Activated CD4-positive, alpha-beta T cell treated with anti-CD3 and anti-CD28 coated beads, Interleukin-2, Interleukin-4, amounts not matched to agents 100 ng/mL and 50 ng/mL, durations not matched to agents 16 hours and 8 hours (primary cell): ENCODE results near the gene VPS36.
"Not testable (repeated sequence)": the region's sequence is repeated elsewhere in the genome, so short reads cannot be mapped to it uniquely, and the experiment has no call there.

ENCODE experiments used
- DNase-seq: peaks from one replicate; pipeline ENCODE4 v3.0.0-alpha.2; 2020; ENCODE audit warnings: low spot score

Gene VPS36

DNA sequence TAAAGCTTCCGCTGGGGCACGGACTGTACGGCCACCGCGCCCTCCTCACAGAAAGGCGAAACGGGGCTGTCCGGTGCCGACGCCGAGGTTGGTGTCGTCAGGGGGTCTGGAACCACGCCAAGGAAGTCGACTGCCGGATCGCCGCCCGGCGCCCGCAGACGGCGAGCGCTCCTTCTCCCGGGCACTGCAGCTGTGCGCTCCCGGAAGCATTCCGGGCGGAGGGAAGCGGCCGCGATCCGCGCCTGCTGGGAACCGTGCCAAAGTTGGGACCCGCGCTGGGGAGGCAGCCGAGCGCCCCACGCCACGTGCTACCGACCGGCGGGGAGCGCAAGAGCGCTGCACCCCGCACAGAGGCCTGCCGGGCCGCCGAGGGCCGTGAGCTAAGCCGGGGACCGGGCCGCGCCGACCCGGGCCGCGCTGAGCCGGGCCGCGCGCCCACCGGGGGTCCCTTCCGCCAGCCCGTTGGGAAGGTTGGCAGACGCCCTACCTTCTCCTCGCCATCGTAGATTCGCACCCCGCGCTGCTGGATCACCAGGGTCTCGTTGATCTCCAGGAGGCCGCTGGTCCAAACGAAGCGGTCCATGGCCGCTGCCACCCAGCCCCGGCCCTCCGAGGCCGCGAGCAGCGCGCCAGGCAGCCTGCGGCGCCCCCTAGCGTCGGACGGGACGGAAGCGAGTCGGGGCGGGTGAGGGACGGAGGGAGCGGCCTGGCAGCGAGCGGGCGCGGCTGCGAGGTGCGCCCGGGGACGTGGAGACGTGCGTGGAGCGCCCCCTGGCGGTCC, at the start of gene VPS36:
TSS of gene VPS36 (minus strand) at position 623 of the 781 bp plus-strand sequence. CDS start at position 583, 40 bp downstream.
- peak; percentile 96 for DNase-seq

DNA sequence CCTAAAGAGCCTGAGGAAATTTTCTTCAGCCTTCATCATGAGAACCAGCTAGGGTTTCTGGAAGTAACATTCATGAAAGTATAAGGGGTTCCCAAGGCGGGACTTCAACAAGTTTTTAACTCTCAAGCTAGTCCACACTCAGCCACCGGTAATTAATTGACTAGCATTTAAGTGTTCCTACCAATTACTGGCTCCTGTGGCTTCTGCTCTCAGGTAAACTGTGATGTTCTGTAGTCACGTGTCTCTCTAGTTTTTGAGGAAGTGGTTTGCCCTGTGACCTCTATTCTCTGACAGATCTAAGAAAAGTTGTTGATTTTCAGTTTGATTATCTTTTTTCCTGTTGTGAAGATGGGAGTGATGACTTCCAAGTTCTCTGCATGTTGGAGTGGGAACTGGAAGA, 47.5 kb upstream of the VPS36 start:
- not testable (repeated sequence) for DNase-seq

DNA sequence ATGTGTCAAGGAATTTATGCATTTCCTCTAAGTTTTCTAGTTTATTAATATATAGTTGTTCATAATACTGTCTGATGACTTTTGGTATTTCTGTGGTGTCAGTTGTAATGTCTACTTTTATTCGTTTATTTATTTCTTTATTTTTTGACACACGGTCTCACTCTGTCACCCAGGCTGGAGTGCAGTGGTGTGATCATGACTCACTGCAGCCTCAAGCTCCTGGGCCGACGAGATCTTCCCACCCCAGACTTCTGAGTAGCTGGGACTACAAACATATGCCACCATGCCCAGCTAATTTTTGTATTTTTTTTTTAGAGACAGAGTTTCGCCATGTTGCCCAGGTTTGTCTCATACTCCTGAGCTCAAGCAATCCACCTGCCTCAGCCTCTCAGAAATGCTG, 43.8 kb upstream of the VPS36 start:
- not testable (repeated sequence) for DNase-seq

DNA sequence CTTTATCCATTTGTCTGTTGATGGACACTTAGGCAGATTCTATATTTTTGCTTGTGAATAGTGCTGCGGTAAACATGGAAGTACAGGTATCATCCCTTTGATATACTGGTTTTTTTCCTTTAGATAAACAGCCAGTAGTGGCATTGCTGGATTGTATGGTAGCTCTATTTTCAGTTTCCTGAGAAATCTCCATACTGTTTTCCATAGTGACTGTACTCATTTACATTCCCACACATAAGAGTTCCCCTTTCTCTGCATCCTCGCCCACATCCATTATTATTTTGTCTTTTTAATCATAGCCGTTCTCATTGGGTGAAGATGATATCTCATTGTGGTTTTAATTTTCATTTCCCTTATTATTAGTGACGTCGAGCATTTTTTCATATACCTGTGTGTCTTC, 40.6 kb upstream of the VPS36 start:
- DNase-seq: not testable (repeated sequence)

DNA sequence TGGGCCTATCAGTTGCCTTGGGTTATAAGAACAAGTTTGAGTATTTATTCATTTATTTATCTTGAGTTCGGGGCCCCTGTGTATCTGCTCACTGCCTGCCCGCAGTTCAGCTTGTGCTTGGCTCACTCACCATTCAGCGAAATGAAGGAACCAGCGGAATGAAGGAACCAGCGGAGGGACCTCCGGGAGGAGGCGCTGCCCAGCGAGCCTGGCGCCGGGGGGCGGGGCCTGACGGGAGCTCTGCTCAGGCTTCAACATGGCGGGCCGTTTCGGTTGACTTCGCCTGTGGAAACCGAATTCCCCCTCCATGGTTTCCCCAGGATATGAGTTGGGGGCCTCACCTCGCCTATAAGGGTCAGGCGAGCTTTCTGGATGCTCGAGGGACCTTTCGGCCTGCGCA, 38.3 kb upstream of the VPS36 start:
- not testable (repeated sequence) for DNase-seq

GRCh38 chr13:52487078-52487477, 36.6 kb upstream of the VPS36 start:
- DNase-seq: not testable (repeated sequence)

GRCh38 chr13:52480677-52481428, 30.4 kb upstream of the VPS36 start:
- not testable (repeated sequence) for DNase-seq

- DNase-seq: not testable (repeated sequence)
These were observed 18.1 kb upstream of the VPS36 start for GRCh38 chr13:52468487-52468886.

GRCh38 chr13:52463526-52463925, 13.1 kb upstream of the VPS36 start:
- DNase-seq: no peak

DNA sequence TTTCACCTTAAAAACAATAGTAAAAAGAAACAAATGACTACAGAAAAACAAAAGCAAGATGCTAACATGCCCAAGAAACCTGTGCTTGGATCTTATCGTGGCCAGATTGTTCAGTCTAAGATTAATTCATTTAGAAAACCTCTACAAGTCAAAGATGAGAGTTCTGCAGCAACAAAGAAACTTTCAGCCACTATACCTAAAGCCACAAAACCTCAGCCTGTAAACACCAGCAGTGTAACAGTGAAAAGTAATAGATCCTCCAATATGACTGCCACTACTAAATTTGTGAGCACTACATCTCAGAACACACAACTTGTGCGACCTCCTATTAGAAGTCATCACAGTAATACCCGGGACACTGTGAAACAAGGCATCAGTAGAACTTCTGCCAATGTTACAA, 10.8 kb upstream of the VPS36 start:
- peak; percentile 34 for DNase-seq

GRCh38 chr13:52459668-52460067, 9.2 kb upstream of the VPS36 start:
- DNase-seq: no peak

- peak; percentile 76 for DNase-seq
These were observed 5.2 kb upstream of the VPS36 start for GRCh38 chr13:52455677-52456041.

DNA sequence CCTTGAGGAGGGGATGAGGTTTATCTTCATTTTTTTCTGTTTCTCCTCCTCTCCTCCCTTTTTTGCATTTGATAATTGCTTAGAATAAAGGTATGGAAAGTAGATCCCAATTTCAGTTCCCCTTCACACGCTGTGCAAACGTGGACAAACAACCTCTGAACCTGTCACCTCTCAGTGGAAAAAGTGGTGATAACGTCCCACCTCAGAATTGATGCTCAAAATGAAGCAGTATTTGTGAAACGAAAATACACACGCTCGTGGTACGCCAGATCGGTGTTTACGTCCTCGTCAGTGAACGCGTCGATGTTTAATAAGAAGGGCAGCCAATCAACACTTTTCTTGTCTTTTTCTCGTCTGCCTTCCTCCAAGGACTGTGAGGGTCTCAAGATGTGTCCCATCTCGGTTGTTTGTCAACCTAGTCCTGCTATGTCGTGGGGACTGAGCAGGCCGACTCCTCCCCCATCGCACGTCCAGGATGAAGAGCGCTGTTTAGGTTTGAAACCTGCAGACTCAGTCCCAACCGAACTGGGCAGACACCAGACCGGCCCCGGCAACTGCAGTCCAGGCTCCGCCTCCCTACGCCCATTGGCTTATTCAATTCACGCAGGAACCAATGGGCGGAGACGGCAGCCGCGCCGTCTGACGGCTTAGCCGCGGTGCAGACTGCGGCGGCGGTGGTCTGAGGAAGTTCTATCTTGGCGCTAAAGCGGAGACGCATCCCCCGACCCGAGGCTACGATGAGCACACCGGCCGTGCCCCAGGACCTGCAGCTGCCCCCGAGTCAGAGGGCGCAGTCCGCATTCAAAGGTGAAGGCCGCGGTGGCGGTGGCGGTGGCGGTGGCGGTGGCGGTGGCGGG, 4.6 kb upstream of the VPS36 start, which contains the start of gene CKAP2:
TSS of gene CKAP2 (plus strand) at position 659 of the 857 bp plus-strand sequence. CDS start at position 738, 79 bp downstream.
- DNase-seq: peak; percentile 96

GRCh38 chr13:52454459-52454819, 4.0 kb upstream of the VPS36 start:
- peak; percentile 17 for DNase-seq

DNA sequence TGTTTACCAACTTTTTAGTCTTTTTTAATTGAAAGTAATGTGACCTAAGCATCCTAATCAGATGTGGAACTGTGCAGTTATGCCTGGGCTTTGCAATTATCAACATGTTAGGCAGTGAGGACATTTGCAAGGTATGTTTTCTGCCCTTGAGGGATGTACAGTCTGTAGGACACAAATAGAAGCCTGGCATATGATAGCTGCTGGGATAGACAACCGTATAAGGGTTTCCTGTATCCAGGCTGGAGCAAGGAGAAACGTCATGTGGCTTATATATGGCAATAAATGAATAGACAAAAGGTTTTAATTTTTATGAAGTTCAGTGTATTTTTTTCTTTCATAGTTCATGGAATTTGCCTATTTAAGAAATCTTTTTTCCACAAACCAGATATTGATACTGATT, 2.0 kb upstream of the VPS36 start:
- no peak for DNase-seq

- no peak for DNase-seq
These were observed 836 bp upstream of the VPS36 start for GRCh38 chr13:52451135-52451804.

- no peak for DNase-seq
These were observed 321 bp upstream of the VPS36 start for GRCh38 chr13:52450793-52451116.

GRCh38 chr13:52449331-52450011, 963 bp downstream of the VPS36 start:
- no peak for DNase-seq

GRCh38 chr13:52447815-52448552, 2.5 kb downstream of the VPS36 start:
- DNase-seq: no peak

DNA sequence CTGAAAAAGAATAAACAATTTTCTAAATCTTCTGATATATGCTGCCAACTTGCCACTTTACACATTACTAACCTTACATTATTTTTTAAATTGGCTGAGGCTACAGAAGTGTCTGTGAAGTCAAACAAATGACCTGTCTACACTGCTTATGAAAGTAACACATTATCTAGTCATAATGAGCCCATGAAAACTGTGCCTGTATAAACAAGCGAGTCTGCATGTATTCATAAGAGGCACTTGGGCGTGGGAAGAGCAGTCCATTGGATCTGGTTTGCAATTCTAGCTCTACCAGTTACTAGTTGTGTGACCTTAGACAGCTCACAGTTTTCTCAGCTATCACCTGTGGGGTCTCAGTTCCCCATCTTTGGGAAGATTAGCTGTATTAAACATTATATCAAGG, 3.1 kb downstream of the VPS36 start:
- peak; percentile 46 for DNase-seq

DNA sequence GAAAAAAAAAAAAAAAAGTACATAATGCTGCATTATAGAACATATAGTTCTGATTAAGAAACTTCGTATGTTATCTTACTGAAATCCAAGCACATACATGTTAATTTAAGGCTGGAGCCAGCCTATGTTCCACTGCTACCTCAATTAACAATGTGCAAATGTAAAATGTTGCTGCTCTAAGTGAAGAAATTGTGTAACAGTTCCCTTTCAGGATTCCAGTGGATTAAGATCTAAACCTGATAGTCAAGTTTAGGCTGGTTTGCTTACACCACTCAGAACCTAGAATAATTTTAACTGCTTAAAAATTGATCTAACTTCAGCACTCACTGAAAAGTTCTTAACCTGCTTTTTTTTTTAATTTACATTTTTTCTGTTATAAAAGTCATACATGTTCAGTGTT, 4.2 kb downstream of the VPS36 start:
- no peak for DNase-seq
